ENCODE data around the gene LMO4. TPM values are rescaled to one million over a fixed set of nuclear protein-coding genes. Genes with fewer than 3 reads are reported as not detected.

Gene LMO4
- total and polyA plus RNA-seq, 7 experiments from 2014 or later, result 6.4 to 30.6 (median 9.1) TPM

DNA sequence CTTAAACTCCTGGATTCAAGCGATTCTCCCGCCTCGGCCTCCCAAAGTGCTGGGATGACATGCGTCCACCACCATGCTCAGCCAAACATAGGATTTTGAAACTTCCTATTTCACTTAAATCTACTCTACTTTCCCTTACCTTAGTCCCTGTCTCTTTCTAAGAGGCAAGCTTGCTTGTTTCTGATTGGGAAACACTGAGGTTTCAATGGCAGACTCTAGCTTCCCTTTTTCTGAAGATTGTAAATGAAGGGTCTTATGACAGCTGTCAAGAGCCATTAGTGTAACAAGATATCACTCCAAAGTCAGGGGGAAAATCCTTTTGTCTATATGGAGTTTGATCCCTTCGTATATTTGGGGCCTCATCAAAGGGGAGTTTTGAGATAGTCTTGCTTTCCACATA lies 23.5 kb upstream of the LMO4 start:
- ATAC-seq, result peak; percentile 60
- CTCF ChIA-PET, result no interaction called here

DNA sequence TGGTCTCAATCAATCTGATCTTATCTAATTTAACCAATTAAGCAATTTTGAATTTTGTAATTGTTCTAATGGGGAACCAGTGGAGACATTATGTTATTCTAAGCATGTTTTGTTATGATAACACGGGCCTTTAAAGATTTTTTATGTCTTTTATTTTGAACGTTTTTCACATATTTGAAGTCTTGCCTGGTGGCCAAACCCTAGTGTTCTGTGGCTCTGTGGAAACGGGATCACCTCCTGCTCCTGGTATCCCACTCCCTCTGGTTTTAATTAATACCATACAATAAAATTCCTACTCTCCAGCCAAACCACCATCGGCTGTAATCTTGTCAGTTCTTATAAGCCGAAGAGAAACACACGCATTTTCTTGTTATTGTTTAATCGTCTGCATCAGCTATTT lies 22.9 kb upstream of the LMO4 start:
- Mint-ChIP-seq H3K36me3 (no peaks in the 10 kb centered on the region), H3K9me3 (no peaks in the 10 kb centered on the region), H3K27me3 (peaks cover 0 to 30% (median 16%) of the 10 kb centered on the region in 5 donors), H3K4me1 (peaks cover 0 to 2% (median 0%) of the 10 kb centered on the region in 7 donors), H3K4me3 (no peak overlapping the region), H3K27ac (no peak overlapping the region)
- CTCF ChIA-PET, result no interaction called here
- no peak overlapping the region for H3K4me3 ChIP-seq (ENCODE audit: low read length)
- ATAC-seq, result no peak
- no peaks in the 10 kb centered on the region for H3K4me1 ChIP-seq (ENCODE audit: control insufficient read depth in 2 of 2, insufficient read depth in 2 of 2, low read length in 2 of 2)
- H3K36me3 ChIP-seq (ENCODE audit: control insufficient read depth in 2 of 3, insufficient read depth in 3 of 3, low read length in 3 of 3), result no peaks in the 10 kb centered on the region
- H3K27me3 ChIP-seq (ENCODE audit: control insufficient read depth in 2 of 2, insufficient read depth in 2 of 2, low read length in 2 of 2), result no peaks in the 10 kb centered on the region
- DNase-seq, result no peak
- no peak overlapping the region for H3K27ac ChIP-seq (ENCODE audit: low read depth, low read length)
- H3K9me3 ChIP-seq (ENCODE audit: control insufficient read depth in 2 of 3, low read length in 3 of 3), result no peaks in the 10 kb centered on the region
- intact Hi-C loops (cut with micrococcal nuclease), result no loop called here
- POLR2A ChIA-PET, result no interaction called here

More for the DNA sequence above, 23.5 kb upstream of the LMO4 start:
- POLR2A ChIA-PET, result no interaction called here
- peaks cover 0 to 30% (median 14%) of the 10 kb centered on the region in 5 donors for H3K27me3 Mint-ChIP-seq
- no peaks in the 10 kb centered on the region for H3K9me3 Mint-ChIP-seq
- intact Hi-C loops (cut with micrococcal nuclease), result no loop called here
- DNase-seq, result no peak
- H3K4me1 Mint-ChIP-seq, result peaks cover 0 to 2% (median 0%) of the 10 kb centered on the region in 7 donors
- no peak overlapping the region for H3K4me3 ChIP-seq (ENCODE audit: low read length)
- H3K4me1 ChIP-seq (ENCODE audit: control insufficient read depth in 2 of 2, insufficient read depth in 2 of 2, low read length in 2 of 2), result no peaks in the 10 kb centered on the region
- no peaks in the 10 kb centered on the region for H3K27me3 ChIP-seq (ENCODE audit: control insufficient read depth in 2 of 2, insufficient read depth in 2 of 2, low read length in 2 of 2)
- H3K36me3 Mint-ChIP-seq, result no peaks in the 10 kb centered on the region
- H3K27ac ChIP-seq (ENCODE audit: low read depth, low read length), result no peak overlapping the region
- H3K9me3 ChIP-seq (ENCODE audit: control insufficient read depth in 2 of 3, low read length in 3 of 3), result no peaks in the 10 kb centered on the region
- H3K4me3 Mint-ChIP-seq, result no peak overlapping the region
- H3K36me3 ChIP-seq (ENCODE audit: control insufficient read depth in 2 of 3, insufficient read depth in 3 of 3, low read length in 3 of 3), result no peaks in the 10 kb centered on the region
- H3K27ac Mint-ChIP-seq, result no peak overlapping the region

DNA sequence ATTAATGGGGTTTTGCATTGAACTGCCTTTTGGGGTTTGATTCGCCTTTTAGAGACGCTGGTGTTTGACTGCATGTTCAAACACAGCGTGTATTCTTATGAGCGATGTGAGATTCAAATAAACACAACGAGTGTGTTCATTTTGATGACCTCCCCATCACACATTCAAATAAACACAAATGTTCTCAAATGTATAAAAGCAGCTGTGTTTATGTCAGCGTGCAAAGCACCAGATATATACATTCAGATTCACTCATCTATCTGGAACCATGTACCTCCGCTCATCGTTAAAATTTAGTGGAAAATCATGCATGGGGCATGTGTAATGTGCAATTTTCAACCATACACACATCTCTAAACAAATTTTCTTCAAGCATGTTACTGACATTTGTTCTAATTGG lies 21.4 kb upstream of the LMO4 start:
- H3K27me3 ChIP-seq (ENCODE audit: control insufficient read depth in 2 of 2, insufficient read depth in 2 of 2, low read length in 2 of 2), result no peaks in the 10 kb centered on the region
- Mint-ChIP-seq H3K9me3 (no peaks in the 10 kb centered on the region), H3K4me3 (no peak overlapping the region), H3K36me3 (no peaks in the 10 kb centered on the region), H3K27ac (no peak overlapping the region), H3K4me1 (peaks cover 0 to 2% (median 0%) of the 10 kb centered on the region in 7 donors), H3K27me3 (peaks cover 0 to 31% (median 9%) of the 10 kb centered on the region in 5 donors)
- CTCF ChIA-PET, result no interaction called here
- no peaks in the 10 kb centered on the region for H3K4me1 ChIP-seq (ENCODE audit: control insufficient read depth in 2 of 2, insufficient read depth in 2 of 2, low read length in 2 of 2)
- H3K4me3 ChIP-seq (ENCODE audit: low read length), result no peak overlapping the region
- H3K27ac ChIP-seq (ENCODE audit: low read depth, low read length), result no peak overlapping the region
- DNase-seq (no peak), ATAC-seq (no peak)
- H3K9me3 ChIP-seq (ENCODE audit: control insufficient read depth in 2 of 3, low read length in 3 of 3), result no peaks in the 10 kb centered on the region
- POLR2A ChIA-PET, result no interaction called here
- intact Hi-C loops (cut with micrococcal nuclease), result no loop called here
- H3K36me3 ChIP-seq (ENCODE audit: control insufficient read depth in 2 of 3, insufficient read depth in 3 of 3, low read length in 3 of 3), result no peaks in the 10 kb centered on the region

DNA sequence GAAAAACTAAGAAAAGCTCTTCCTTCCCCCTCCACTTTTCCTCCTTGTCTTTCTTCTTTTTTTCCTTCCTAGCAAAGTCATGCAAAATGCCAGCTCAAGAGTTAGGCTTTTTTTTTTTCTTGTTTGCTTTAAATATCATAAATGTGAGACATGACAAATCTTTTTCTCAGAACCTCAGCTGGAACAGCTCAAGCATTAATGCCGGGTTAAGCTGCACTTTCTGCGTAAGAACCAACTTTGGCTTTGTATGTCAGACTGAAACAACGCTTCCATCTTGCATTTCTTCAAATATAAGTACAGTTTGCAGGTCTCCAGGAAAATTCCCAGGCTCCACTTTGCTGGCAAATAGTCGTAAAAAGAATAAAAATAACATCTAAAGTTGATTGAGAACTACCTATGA lies 20.7 kb upstream of the LMO4 start:
- CTCF ChIA-PET, result no interaction called here
- intact Hi-C loops (cut with micrococcal nuclease), result no loop called here
- no peaks in the 10 kb centered on the region for H3K4me1 Mint-ChIP-seq
- DNase-seq (no peak), ATAC-seq (no peak)
- H3K9me3 ChIP-seq (ENCODE audit: control insufficient read depth in 2 of 3, low read length in 3 of 3), result no peaks in the 10 kb centered on the region
- no peaks in the 10 kb centered on the region for H3K27me3 ChIP-seq (ENCODE audit: control insufficient read depth in 2 of 2, insufficient read depth in 2 of 2, low read length in 2 of 2)
- H3K4me1 ChIP-seq (ENCODE audit: control insufficient read depth in 2 of 2, insufficient read depth in 2 of 2, low read length in 2 of 2), result no peaks in the 10 kb centered on the region
- H3K4me3 ChIP-seq (ENCODE audit: low read length), result no peak overlapping the region
- H3K27ac ChIP-seq (ENCODE audit: low read depth, low read length), result no peak overlapping the region
- peaks cover 0 to 31% (median 9%) of the 10 kb centered on the region in 5 donors for H3K27me3 Mint-ChIP-seq
- no peaks in the 10 kb centered on the region for H3K36me3 Mint-ChIP-seq
- no peak overlapping the region for H3K4me3 Mint-ChIP-seq
- H3K27ac Mint-ChIP-seq, result no peak overlapping the region
- H3K9me3 Mint-ChIP-seq, result no peaks in the 10 kb centered on the region
- H3K36me3 ChIP-seq (ENCODE audit: control insufficient read depth in 2 of 3, insufficient read depth in 3 of 3, low read length in 3 of 3), result no peaks in the 10 kb centered on the region
- POLR2A ChIA-PET, result no interaction called here

DNA sequence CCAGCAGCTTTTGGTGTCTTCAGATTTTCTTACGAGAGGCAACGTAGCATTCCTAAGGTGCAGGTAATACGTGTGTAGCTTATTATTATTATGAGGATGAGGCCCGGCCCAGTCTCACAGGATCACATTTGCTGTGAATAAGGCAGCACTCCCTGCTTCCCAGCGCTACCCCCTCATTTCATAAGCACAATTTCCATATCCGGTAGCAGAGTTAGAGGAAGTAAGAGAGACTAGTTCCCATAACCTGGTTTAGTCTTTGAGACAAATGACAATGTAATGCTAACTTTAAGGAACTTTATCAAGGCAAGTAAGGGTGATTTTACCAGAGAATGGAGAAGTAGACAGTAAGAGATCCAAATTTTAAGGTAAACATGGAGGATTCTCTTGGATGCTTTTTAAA lies 14.6 kb upstream of the LMO4 start:
- Mint-ChIP-seq H3K27ac (no peak overlapping the region), H3K4me3 (no peak overlapping the region), H3K4me1 (peaks cover 0 to 10% (median 0%) of the 10 kb centered on the region in 7 donors), H3K36me3 (no peaks in the 10 kb centered on the region), H3K27me3 (peaks cover 9 to 19% (median 14%) of the 10 kb centered on the region in 5 donors), H3K9me3 (no peaks in the 10 kb centered on the region)
- intact Hi-C loops (cut with micrococcal nuclease), result no loop called here
- Histone ChIP-seq H3K9me3 (ENCODE audit: control insufficient read depth in 2 of 3, low read length in 3 of 3) (no peaks in the 10 kb centered on the region), H3K36me3 (ENCODE audit: control insufficient read depth in 2 of 3, insufficient read depth in 3 of 3, low read length in 3 of 3) (no peaks in the 10 kb centered on the region), H3K27me3 (ENCODE audit: control insufficient read depth in 2 of 2, insufficient read depth in 2 of 2, low read length in 2 of 2) (no peaks in the 10 kb centered on the region), H3K4me3 (ENCODE audit: low read length) (no peak overlapping the region), H3K27ac (ENCODE audit: low read depth, low read length) (no peak overlapping the region), H3K4me1 (ENCODE audit: control insufficient read depth in 2 of 2, insufficient read depth in 2 of 2, low read length in 2 of 2) (no peaks in the 10 kb centered on the region)
- DNase-seq (no peak), ATAC-seq (peak; percentile 47)
- ChIA-PET CTCF (no interaction called here), POLR2A (no interaction called here)

DNA sequence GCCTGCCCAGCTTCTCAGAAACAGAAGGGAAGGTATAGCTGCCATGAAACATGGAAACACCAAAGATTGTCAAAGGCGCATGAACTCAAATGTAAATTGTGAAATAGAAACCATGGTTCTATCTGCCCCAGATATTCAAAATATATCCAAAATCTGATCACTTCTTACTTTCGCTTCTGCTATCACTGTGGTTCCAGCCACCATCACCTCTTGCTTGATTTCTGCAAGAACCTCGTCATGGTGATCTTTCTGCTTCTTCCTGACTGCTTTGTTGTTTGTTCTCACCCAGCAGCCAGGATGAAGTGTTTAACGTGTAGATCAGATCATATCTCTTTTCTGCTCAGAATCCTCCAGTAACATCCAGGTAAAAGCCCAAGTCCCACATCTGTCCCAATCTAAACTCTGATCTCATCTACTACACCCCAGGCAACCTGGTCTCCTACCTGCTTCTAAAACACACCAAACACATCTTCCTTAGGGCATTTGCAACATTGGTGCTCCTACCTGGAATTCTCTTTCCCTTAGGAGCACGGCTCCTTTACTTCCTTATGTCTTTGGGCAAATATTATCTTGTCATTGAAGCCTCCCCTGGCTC lies 10.5 kb upstream of the LMO4 start:
- Mint-ChIP-seq H3K4me1 (peaks cover 0 to 10% (median 0%) of the 10 kb centered on the region in 7 donors), H3K27me3 (peaks cover 5 to 36% (median 19%) of the 10 kb centered on the region in 5 donors), H3K27ac (no peak overlapping the region), H3K4me3 (peak overlapping the region in 2 of 10 donors; percentile 11 to 16), H3K36me3 (no peaks in the 10 kb centered on the region), H3K9me3 (no peaks in the 10 kb centered on the region)
- DNase-seq, result no peak
- H3K4me3 ChIP-seq (ENCODE audit: low read length), result no peak overlapping the region
- intact Hi-C loops (cut with micrococcal nuclease), result no loop called here
- no peak overlapping the region for H3K27ac ChIP-seq (ENCODE audit: low read depth, low read length)
- ATAC-seq, result peak; percentile 62
- ChIA-PET POLR2A (no interaction called here), CTCF (no interaction called here)
- no peaks in the 10 kb centered on the region for H3K36me3 ChIP-seq (ENCODE audit: control insufficient read depth in 2 of 3, insufficient read depth in 3 of 3, low read length in 3 of 3)
- H3K9me3 ChIP-seq (ENCODE audit: control insufficient read depth in 2 of 3, low read length in 3 of 3), result no peaks in the 10 kb centered on the region
- no peaks in the 10 kb centered on the region for H3K4me1 ChIP-seq (ENCODE audit: control insufficient read depth in 2 of 2, insufficient read depth in 2 of 2, low read length in 2 of 2)
- no peaks in the 10 kb centered on the region for H3K27me3 ChIP-seq (ENCODE audit: control insufficient read depth in 2 of 2, insufficient read depth in 2 of 2, low read length in 2 of 2)

DNA sequence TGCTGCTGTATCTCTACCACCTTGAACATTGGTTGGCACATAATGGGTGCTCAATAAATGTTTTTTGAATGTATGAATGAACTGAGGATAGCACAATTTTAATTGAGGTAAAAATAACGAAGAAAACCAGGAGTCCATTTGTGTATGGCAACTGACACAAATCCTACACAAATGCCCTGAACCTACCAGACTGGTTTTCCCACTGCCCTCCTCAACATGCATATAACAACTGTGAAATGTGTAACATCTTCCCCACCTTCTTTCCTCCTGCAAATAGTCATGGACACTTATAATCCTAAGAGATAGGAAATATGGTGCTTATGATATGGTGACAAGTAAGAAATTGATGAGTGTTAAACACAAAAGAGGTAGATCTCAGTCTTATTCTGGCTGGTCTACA lies 9.9 kb upstream of the LMO4 start:
- H3K27me3 ChIP-seq (ENCODE audit: control insufficient read depth in 2 of 2, insufficient read depth in 2 of 2, low read length in 2 of 2), result no peaks in the 10 kb centered on the region
- intact Hi-C loops (cut with micrococcal nuclease), result no loop called here
- H3K36me3 ChIP-seq (ENCODE audit: control insufficient read depth in 2 of 3, insufficient read depth in 3 of 3, low read length in 3 of 3), result no peaks in the 10 kb centered on the region
- Mint-ChIP-seq H3K36me3 (no peaks in the 10 kb centered on the region), H3K4me3 (no peak overlapping the region), H3K4me1 (peaks cover 0 to 10% (median 0%) of the 10 kb centered on the region in 7 donors), H3K27me3 (peaks cover 5 to 41% (median 19%) of the 10 kb centered on the region in 5 donors), H3K9me3 (no peaks in the 10 kb centered on the region), H3K27ac (no peak overlapping the region)
- ChIA-PET POLR2A (no interaction called here), CTCF (no interaction called here)
- H3K4me1 ChIP-seq (ENCODE audit: control insufficient read depth in 2 of 2, insufficient read depth in 2 of 2, low read length in 2 of 2), result no peaks in the 10 kb centered on the region
- H3K4me3 ChIP-seq (ENCODE audit: low read length), result no peak overlapping the region
- no peak for DNase-seq
- H3K27ac ChIP-seq (ENCODE audit: low read depth, low read length), result no peak overlapping the region
- no peak for ATAC-seq
- H3K9me3 ChIP-seq (ENCODE audit: control insufficient read depth in 2 of 3, low read length in 3 of 3), result no peaks in the 10 kb centered on the region
